HCT116 (cell line): ENCODE results near the gene SEPTIN3. TPM values are rescaled to one million over a fixed set of nuclear protein-coding genes. Genes with fewer than 3 reads are reported as not detected.

Experiments
- ATAC-seq: fragments of 200-7000 bp; cut with Tn5 transposase; 2 replicates; pipeline ENCODE4 v1.9.1; 2020; ENCODE audit warnings: mild to moderate bottlenecking, moderate library complexity
- BruUV-seq: library from RNA; stranded (reverse); fragments of 400-500 nt; replicated peaks from 2 replicates; lab custom pipeline; 2021; lab: Mats Ljungman, UMichigan
- CTCF ChIA-PET: fragments of 300-600 bp; sonication (Branson Sonifier 250); formaldehyde crosslinking; loops from one replicate; lab custom pipeline; 2021; ENCODE audit warnings: antibody characterized with exemption; lab: Charles Lee
- POLR2A ChIA-PET: fragments of 300-600, 350-600 bp; sonication (Branson Sonifier 250); formaldehyde crosslinking; loops from one replicate; lab custom pipeline; 2021; ENCODE audit warnings: antibody characterized with exemption; lab: Charles Lee
- RAD21 ChIA-PET, 2 experiments: fragments of 300-600 bp; sonication (Branson Sonifier 250); formaldehyde crosslinking; loops; one replicate each; lab custom pipeline; 2023; ENCODE audit warnings: low total read pairs in 2 of 2; ENCODE audit not compliant: uncharacterized antibody in 2 of 2, unreplicated experiment in 2 of 2, low non-redundant PET in 1 of 2; lab: Charles Lee
- DNase-seq: peaks from one replicate; pipeline ENCODE4 v3.0.0-alpha.2; 2010; ENCODE audit warnings: low read depth, low spot score
- H2AFZ ChIP-seq: fragments of 200-600 bp; shearing (Covaris generic), sonication (generic); 2 replicates; pipeline ENCODE4 v1.6.1; 2017; ENCODE audit warnings: low read depth, mixed run types, mixed read lengths, antibody characterized with exemption, low read length; ENCODE audit not compliant: poor library complexity, severe bottlenecking
- H3K27ac ChIP-seq: 2 replicates; pipeline ENCODE4 v1.5.1; 2012; ENCODE audit warnings: low read depth, low read length
- H3K27me3 ChIP-seq: fragments of 200-600 bp; sonication (generic); 2 replicates; pipeline ENCODE4 v1.6.1; 2016; ENCODE audit warnings: mixed run types, low read length, mixed read lengths; ENCODE audit not compliant: insufficient read depth
- H3K36me3 ChIP-seq, 2 experiments: fragments of 200-500 bp in 1 of 2; fragments of 200-600 bp in 1 of 2; sonication (Bioruptor generic) in 1 of 2; sonication (generic) in 1 of 2; 2 replicates each; pipeline versions ENCODE4 v1.5.1 to v1.6.1; 2014 to 2016; ENCODE audit warnings: low read length in 2 of 2, inconsistent platforms in 1 of 2, mixed read lengths in 1 of 2, mixed run types in 1 of 2; ENCODE audit not compliant: insufficient read depth in 2 of 2, control insufficient read depth in 1 of 2
- H3K4me1 ChIP-seq, 2 experiments: fragments of 200-600 bp in 1 of 2; sonication (generic) in 1 of 2; 2 replicates each; pipeline versions ENCODE4 v1.5.1 to v1.6.1; 2012 to 2017; ENCODE audit warnings: low read length in 2 of 2, inconsistent platforms in 1 of 2, mild to moderate bottlenecking in 1 of 2, mixed read lengths in 1 of 2, mixed run types in 1 of 2, moderate library complexity in 1 of 2; ENCODE audit not compliant: insufficient read depth in 2 of 2, control insufficient read depth in 1 of 2
- H3K4me2 ChIP-seq: fragments of 200-600 bp; sonication (generic); 2 replicates; pipeline ENCODE4 v1.6.1; 2017; ENCODE audit warnings: mixed run types, low read length, mixed read lengths
- H3K4me3 ChIP-seq, 2 experiments: fragments of 200-600 bp in 1 of 2; sonication (generic) in 1 of 2; replicated peaks in 1 of 2; 2 replicates each; pipeline ENCODE4 v1.5.1; 2011 to 2016; ENCODE audit warnings: low read length in 2 of 2, control low read depth in 1 of 2, low read depth in 1 of 2, mild to moderate bottlenecking in 1 of 2, mixed read lengths in 1 of 2, mixed run types in 1 of 2
- H3K79me2 ChIP-seq: fragments of 200-600 bp; sonication (generic); 2 replicates; pipeline ENCODE4 v1.6.1; 2017; ENCODE audit warnings: mild to moderate bottlenecking, mixed run types, low read length, moderate library complexity, mixed read lengths; ENCODE audit not compliant: insufficient read depth
- H3K9ac ChIP-seq: fragments of 200-600 bp; sonication (generic); 2 replicates; pipeline ENCODE4 v1.6.1; 2016; ENCODE audit warnings: low read length, mixed read lengths
- H3K9me2 ChIP-seq: fragments of 200-600 bp; sonication (generic), shearing (Covaris generic); 2 replicates; pipeline ENCODE4 v1.6.1; 2017; ENCODE audit warnings: mixed run types, mild to moderate bottlenecking, moderate library complexity; ENCODE audit not compliant: insufficient read depth
- H3K9me3 ChIP-seq, 2 experiments: fragments of 200-500 bp in 1 of 2; fragments of 200-600 bp in 1 of 2; sonication (Bioruptor generic) in 1 of 2; sonication (generic) in 1 of 2; 2 replicates each; pipeline ENCODE4 v1.6.1; 2014 to 2017; ENCODE audit warnings: low read length in 2 of 2, mixed read lengths in 2 of 2, inconsistent platforms in 1 of 2, low read depth in 1 of 2, mild to moderate bottlenecking in 1 of 2, mixed run types in 1 of 2, moderate library complexity in 1 of 2; ENCODE audit not compliant: control insufficient read depth in 1 of 2, insufficient read depth in 1 of 2
- H4K20me1 ChIP-seq: fragments of 200-600 bp; sonication (generic), shearing (Covaris generic); 2 replicates; pipeline ENCODE4 v1.6.1; 2017; ENCODE audit warnings: mixed run types, mild to moderate bottlenecking, moderate library complexity; ENCODE audit not compliant: insufficient read depth
- CBX3 ChIP-seq: IDR thresholded peaks from 2 replicates; pipeline ENCODE4 v1.6.1; 2012; ENCODE audit warnings: low read depth
- CEBPB ChIP-seq: IDR thresholded peaks from 2 replicates; pipeline ENCODE4 v1.6.1; 2012; ENCODE audit warnings: low read depth
- EGR1 ChIP-seq: IDR thresholded peaks from 2 replicates; pipeline ENCODE4 v1.6.1; 2012; ENCODE audit warnings: low read depth
- ELF1 ChIP-seq: IDR thresholded peaks from 2 replicates; pipeline ENCODE4 v1.6.1; 2012; ENCODE audit warnings: low read depth, borderline replicate concordance
- EZH2 ChIP-seq: fragments of 200-600 bp; sonication (generic); IDR thresholded peaks from 2 replicates; pipeline ENCODE4 v1.6.1; 2017; ENCODE audit warnings: antibody characterized with exemption, mixed run types
- EZH2phosphoT487 ChIP-seq: fragments of 200-600 bp; IDR thresholded peaks from 2 replicates; pipeline ENCODE4 v1.6.1; 2018; ENCODE audit warnings: antibody characterized with exemption, borderline replicate concordance
- FOSL1 ChIP-seq: IDR thresholded peaks from 2 replicates; pipeline ENCODE4 v1.6.1; 2012; ENCODE audit warnings: low read depth
- SP1 ChIP-seq: IDR thresholded peaks from 2 replicates; pipeline ENCODE4 v1.6.1; 2012; ENCODE audit warnings: low read depth
- SRF ChIP-seq: IDR thresholded peaks from 2 replicates; pipeline ENCODE4 v1.6.1; 2012; ENCODE audit warnings: low read depth
- YY1 ChIP-seq: IDR thresholded peaks from 2 replicates; pipeline ENCODE4 v1.6.1; 2011; ENCODE audit warnings: low read length, low read depth, moderate library complexity, mild to moderate bottlenecking; ENCODE audit not compliant: insufficient replicate concordance; ENCODE audit errors: extremely low read depth
- intact Hi-C: fragments of 100-400 bp; cut with micrococcal nuclease; formaldehyde crosslinking; loops from 2 replicates; pipeline ENCODE4 v1.10.0; 2022
- total RNA-seq: library from RNA; stranded (reverse); gene quantifications from one replicate; pipeline ENCODE4 v1.2.1, GENCODE V29; 2021; ENCODE audit not compliant: unreplicated experiment
- TF ChIP-seq, protein P1 (sequence below): IDR thresholded peaks from 2 replicates; pipeline ENCODE4 v1.6.1; 2012; ENCODE audit warnings: low read depth

Gene SEPTIN3
- total RNA-seq, 1 experiment from 2014 or later: 9.3 TPM

DNA sequence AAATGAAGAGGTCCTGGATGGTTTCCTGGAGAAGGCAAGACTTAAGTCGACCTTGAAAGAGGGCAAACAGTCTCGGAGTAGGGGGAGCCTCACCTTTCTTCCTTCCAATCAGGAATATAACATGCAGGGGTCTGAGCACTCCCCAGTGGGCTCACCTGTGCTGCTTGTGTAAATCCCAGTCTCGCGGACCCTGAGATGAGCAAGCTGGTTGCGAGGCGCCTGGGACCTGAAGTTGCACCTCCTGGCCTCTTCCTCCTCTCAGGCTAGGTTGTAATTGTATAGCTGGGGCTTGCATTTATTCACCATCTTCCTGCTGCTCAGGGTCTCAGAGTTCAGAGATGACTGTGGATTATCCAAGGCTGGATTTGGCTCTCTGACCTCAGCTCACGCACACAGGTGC is 21.9 kb downstream of the SEPTIN3 start:
- Histone ChIP-seq H3K9me3 (no peaks in the 10 kb centered on the region), H3K4me1 (no peaks in the 10 kb centered on the region), H4K20me1 (no peaks in the 10 kb centered on the region), H3K79me2 (no peaks in the 10 kb centered on the region), H3K4me3 (no peak overlapping the region), H3K27me3 (no peaks in the 10 kb centered on the region), H2AFZ (no peak overlapping the region), H3K9ac (no peak overlapping the region), H3K4me2 (no peak overlapping the region), H3K27ac (no peak overlapping the region), H3K36me3 (no peaks in the 10 kb centered on the region; a peak in 1 of 4 replicates), H3K9me2 (no peaks in the 10 kb centered on the region)
- DNase-seq (no peak), ATAC-seq (no peak)
- ChIA-PET POLR2A (no interaction called here), RAD21 (interaction anchor here in 1 of 2 experiments (0.5 kb wide), 1 partner anchor 122 kb away, joined by 3 read pairs; no protein-coding TSS in a partner anchor), CTCF (no interaction called here)
- no TSS peak for BruUV-seq
- TF ChIP-seq, protein P1, sequence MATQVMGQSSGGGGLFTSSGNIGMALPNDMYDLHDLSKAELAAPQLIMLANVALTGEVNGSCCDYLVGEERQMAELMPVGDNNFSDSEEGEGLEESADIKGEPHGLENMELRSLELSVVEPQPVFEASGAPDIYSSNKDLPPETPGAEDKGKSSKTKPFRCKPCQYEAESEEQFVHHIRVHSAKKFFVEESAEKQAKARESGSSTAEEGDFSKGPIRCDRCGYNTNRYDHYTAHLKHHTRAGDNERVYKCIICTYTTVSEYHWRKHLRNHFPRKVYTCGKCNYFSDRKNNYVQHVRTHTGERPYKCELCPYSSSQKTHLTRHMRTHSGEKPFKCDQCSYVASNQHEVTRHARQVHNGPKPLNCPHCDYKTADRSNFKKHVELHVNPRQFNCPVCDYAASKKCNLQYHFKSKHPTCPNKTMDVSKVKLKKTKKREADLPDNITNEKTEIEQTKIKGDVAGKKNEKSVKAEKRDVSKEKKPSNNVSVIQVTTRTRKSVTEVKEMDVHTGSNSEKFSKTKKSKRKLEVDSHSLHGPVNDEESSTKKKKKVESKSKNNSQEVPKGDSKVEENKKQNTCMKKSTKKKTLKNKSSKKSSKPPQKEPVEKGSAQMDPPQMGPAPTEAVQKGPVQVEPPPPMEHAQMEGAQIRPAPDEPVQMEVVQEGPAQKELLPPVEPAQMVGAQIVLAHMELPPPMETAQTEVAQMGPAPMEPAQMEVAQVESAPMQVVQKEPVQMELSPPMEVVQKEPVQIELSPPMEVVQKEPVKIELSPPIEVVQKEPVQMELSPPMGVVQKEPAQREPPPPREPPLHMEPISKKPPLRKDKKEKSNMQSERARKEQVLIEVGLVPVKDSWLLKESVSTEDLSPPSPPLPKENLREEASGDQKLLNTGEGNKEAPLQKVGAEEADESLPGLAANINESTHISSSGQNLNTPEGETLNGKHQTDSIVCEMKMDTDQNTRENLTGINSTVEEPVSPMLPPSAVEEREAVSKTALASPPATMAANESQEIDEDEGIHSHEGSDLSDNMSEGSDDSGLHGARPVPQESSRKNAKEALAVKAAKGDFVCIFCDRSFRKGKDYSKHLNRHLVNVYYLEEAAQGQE: no peak
- TF ChIP-seq EZH2phosphoT487 (no peak), YY1 (no peak), SP1 (no peak), SRF (no peak), EGR1 (no peak), EZH2 (no peak), FOSL1 (no peak), CBX3 (no peak), ELF1 (no peak), CEBPB (no peak)
- intact Hi-C loops: no loop called here
